Omental fat pad (tissue), 4 donors: ENCODE data around the gene BMPR1B. TPM values are rescaled to one million over a fixed set of nuclear protein-coding genes. Genes with fewer than 3 reads are reported as not detected.

Experiments used
- ATAC-seq: fragments of 150-250 bp; one replicate; pipeline ENCODE4 v1.9.1; 2016; ENCODE audit warnings: mild to moderate bottlenecking, moderate library complexity; ENCODE audit not compliant: low FRiP score
- DNase-seq: peaks from one replicate; pipeline ENCODE4 v3.0.0-alpha.2; 2019; ENCODE audit warnings: low spot score
- CTCF ChIP-seq, 3 donors: fragments of 450-650 bp; IDR thresholded peaks; one replicate each; pipeline ENCODE4 v1.5.1; 2016 to 2017; ENCODE audit warnings: antibody characterized with exemption in 3 of 3, mild to moderate bottlenecking in 3 of 3, moderate library complexity in 2 of 3
- total RNA-seq, 4 donors: library from RNA; depleted of rRNA; stranded (reverse); fragments of >200 nt; gene quantifications; one replicate each; pipeline ENCODE4 v1.1.0, GENCODE V29; 2016

The BMPR1B gene
- total RNA-seq, 4 donors from 2014 or later: 0.19 to 1.9 (median 1.3) TPM

GRCh38 chr4:94892051-94892450, 134.3 kb downstream of the BMPR1B start:
- no peak for TF ChIP-seq CTCF (IDR thresholded peaks at IDR 0.05)
- DNase-seq (no peak), ATAC-seq (no peak)

GRCh38 chr4:94895081-94895480, 137.3 kb downstream of the BMPR1B start:
- ATAC-seq: no peak

GRCh38 chr4:94897023-94897422, 139.3 kb downstream of the BMPR1B start:
- ATAC-seq: no peak
- TF ChIP-seq CTCF (IDR thresholded peaks at IDR 0.05): no peak
- no peak for DNase-seq

More at GRCh38 chr4:94895081-94895480, 137.3 kb downstream of the BMPR1B start:
- no peak for TF ChIP-seq CTCF (IDR thresholded peaks at IDR 0.05)
- DNase-seq: no peak

DNA sequence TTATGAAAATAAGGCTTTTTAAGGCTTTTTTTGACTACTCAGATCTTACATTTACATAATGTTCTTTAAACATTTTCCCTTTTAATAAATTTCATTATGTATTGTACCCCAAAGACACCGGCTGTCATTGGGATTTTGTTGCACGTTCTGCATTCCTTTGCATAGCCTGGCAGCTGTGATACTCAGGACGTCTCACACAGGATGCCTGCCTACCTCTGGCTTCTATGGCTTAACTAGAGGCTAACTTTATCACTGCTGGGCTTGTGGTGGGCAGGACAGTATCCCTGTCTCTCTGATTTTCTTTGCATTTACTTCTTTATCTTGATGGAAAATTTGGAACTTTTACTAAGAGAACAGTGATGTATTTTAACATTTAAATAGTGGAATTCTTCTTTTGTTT, 147.8 kb downstream of the BMPR1B start:
- no peak for TF ChIP-seq CTCF (IDR thresholded peaks at IDR 0.05)
- DNase-seq (no peak), ATAC-seq (no peak)

DNA sequence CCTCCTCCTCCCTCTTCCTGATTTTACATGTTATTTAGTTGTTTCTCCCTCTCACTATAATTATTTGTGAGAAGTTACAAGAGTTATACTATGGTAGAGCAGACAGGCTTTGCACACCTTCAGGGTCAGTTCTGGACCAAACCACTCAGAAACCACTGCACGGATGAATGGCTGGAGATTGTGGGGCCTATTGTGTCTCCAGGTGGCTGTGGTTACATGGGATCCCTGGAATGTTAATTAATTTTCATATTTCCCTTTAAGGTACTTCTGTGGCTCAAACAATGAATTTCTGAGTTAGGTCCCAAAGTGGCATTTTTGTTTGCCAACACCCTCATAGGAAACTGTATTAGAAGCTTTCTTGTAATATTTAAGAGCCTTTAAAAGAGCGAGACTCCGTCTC, 151.9 kb downstream of the BMPR1B start:
- no peak for DNase-seq
- ATAC-seq: no peak
- TF ChIP-seq CTCF (IDR thresholded peaks at IDR 0.05): no peak

- no peak for TF ChIP-seq CTCF (IDR thresholded peaks at IDR 0.05)
- DNase-seq (no peak), ATAC-seq (no peak)
Measured at GRCh38 chr4:94911106-94911505, 153.4 kb downstream of the BMPR1B start.

DNA sequence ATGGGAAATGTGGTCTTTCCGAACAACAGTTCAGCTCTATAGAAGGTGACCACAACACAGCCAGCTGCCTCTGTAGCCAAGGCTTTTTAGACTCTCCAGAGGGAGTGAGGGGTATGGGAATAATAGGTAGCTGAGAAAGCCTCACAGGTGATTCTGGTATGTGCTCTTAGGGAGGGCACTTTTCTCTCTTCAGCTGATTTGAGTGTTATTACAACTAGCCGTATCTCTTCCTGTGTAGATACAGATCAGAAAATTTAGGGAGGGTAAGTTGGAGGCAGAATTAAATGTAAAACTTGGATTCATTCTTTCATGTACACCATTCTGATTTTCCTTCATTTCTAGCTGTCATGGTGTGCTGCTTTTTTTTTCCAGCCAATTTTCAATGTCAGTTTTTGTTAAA, 154.9 kb downstream of the BMPR1B start:
- DNase-seq (no peak), ATAC-seq (no peak)
- no peak for TF ChIP-seq CTCF (IDR thresholded peaks at IDR 0.05)
